Activated CD4-positive, alpha-beta T cell treated with anti-CD3 and anti-CD28 coated beads, Interleukin-2, amount 10 ng/mL, durations not matched to agents 24 days and 14 days (primary cell): ENCODE measurements around the gene RNF144A. TPM values are rescaled to one million over a fixed set of nuclear protein-coding genes. Genes with fewer than 3 reads are reported as not detected.

Experiments
- DNase-seq: peaks from one replicate; pipeline ENCODE4 v3.0.0; 2022
- H3K27ac Mint-ChIP-seq: one replicate; pipeline ENCODE4 v1.8.0; 2022; ENCODE audit warnings: mild to moderate bottlenecking, mixed read lengths
- H3K27me3 Mint-ChIP-seq: one replicate; pipeline ENCODE4 v1.8.0; 2022; ENCODE audit warnings: mixed read lengths
- H3K36me3 Mint-ChIP-seq: one replicate; pipeline ENCODE4 v1.8.0; 2022; ENCODE audit warnings: low read depth, mild to moderate bottlenecking, mixed read lengths
- H3K4me1 Mint-ChIP-seq: one replicate; pipeline ENCODE4 v1.8.0; 2021; ENCODE audit warnings: mixed read lengths
- H3K4me3 Mint-ChIP-seq: one replicate; pipeline ENCODE4 v1.8.0; 2022; ENCODE audit warnings: mild to moderate bottlenecking, moderate library complexity, mixed read lengths
- H3K9me3 Mint-ChIP-seq: one replicate; pipeline ENCODE4 v1.8.0; 2021; ENCODE audit warnings: mixed read lengths
- intact Hi-C: fragments of 100-400 bp; cut with micrococcal nuclease; formaldehyde crosslinking; loops from one replicate; pipeline ENCODE4 v1.15.1; 2023
- total RNA-seq: library from RNA; stranded (reverse); gene quantifications from 2 replicates; pipeline ENCODE4 v1.2.3, GENCODE V29; 2022

Gene RNF144A
- total RNA-seq, 1 donor from 2014 or later, result 23.0 TPM

DNA sequence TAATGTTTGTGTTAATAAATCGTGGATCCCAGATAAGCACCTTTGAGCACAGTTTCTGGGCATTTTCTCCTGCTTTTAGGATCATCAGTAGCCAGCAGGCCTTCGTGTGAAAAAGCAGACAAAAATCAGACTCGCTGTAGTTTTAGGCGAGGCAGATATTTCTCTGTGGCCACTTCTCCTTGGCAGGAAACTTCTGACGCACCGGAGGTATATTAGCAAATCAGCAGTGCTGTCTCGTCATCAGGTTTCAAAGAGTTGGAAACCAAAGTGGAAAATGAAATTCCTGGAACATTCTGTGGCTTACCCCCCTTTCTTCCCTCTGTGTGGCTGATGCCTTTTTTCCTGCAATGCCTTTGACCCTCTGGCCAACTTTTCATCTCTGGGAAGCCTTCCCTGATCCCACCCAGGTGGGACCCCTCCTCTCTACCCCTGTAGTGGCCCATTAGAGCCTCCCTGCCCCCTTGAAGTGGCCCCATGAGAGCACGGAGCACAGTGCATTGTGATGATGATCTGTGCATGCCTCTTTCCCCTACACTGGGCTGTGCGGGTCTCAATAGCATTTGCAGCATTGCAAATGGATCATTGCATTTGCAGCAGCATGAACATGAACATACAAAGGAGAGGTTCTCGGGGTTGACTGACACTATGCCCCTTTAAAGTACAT lies 93.3 kb downstream of the RNF144A start:
- Mint-ChIP-seq H3K36me3 (peaks cover 11% of the 10 kb centered on the region), H3K27ac (no peak overlapping the region), H3K27me3 (no peaks in the 10 kb centered on the region), H3K9me3 (no peaks in the 10 kb centered on the region), H3K4me1 (peaks cover 24% of the 10 kb centered on the region), H3K4me3 (no peak overlapping the region)
- DNase-seq, result no peak
- intact Hi-C loops, result loop anchor here (5.0 to 10.0 kb wide), 2 partner anchors 93 to 186 kb away; partner anchors contain the start of gene RNF144A

DNA sequence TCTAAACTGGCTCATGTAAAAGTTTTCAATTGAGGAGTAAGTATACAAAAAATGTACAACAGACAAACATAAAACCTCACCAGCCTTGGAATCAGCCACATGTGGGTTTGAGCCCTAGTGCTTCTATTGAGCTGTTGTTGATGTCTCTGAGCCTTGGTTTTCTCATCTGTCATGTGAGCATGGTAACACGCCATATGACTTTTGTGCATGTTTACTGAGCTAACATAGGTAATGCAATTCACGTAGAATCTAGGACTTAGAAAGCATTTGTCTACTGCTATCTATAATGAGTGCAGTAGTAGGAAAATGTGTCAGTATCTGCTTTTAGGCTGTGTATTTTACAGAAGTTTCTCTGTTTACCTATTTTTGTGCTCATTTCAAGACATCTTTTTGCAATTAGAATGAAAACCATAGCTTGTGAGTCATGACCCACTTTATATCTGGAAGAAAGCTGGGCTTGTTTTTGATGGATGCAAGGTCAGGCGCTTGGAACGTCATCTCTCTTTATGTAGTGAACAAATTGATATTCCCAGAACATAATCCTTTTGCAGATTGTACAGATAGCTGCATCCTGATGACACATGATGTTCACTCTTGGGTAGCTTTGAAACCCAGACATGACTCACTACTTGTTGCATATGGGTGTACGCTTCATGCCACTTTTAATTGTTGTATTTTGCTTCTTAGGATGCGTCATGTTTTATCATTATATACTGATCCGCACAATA lies 94.3 kb downstream of the RNF144A start:
- no peak for DNase-seq
- H3K9me3 Mint-ChIP-seq, result no peaks in the 10 kb centered on the region
- intact Hi-C loops, result loop anchor here (5.0 to 10.0 kb wide), 2 partner anchors 94 to 187 kb away; partner anchors contain the start of gene RNF144A
- H3K27ac Mint-ChIP-seq, result no peak overlapping the region
- H3K4me1 Mint-ChIP-seq, result peaks cover 24% of the 10 kb centered on the region
- no peaks in the 10 kb centered on the region for H3K27me3 Mint-ChIP-seq
- peaks cover 11% of the 10 kb centered on the region for H3K36me3 Mint-ChIP-seq
- no peak overlapping the region for H3K4me3 Mint-ChIP-seq

- intact Hi-C loops, result loop anchor here (5.0 to 10.0 kb wide), 2 partner anchors 95 to 187 kb away; partner anchors contain the start of gene RNF144A
- no peak for DNase-seq
- Mint-ChIP-seq H3K36me3 (peaks cover 9% of the 10 kb centered on the region), H3K9me3 (no peaks in the 10 kb centered on the region), H3K27me3 (no peaks in the 10 kb centered on the region), H3K4me1 (peaks cover 24% of the 10 kb centered on the region), H3K27ac (no peak overlapping the region), H3K4me3 (no peak overlapping the region)
These were observed 95.0 kb downstream of the RNF144A start for GRCh38 chr2:7012141-7012764.

- no peaks in the 10 kb centered on the region for H3K9me3 Mint-ChIP-seq
- peaks cover 24% of the 10 kb centered on the region for H3K4me1 Mint-ChIP-seq
- no peak for DNase-seq
- intact Hi-C loops, result loop anchor here (5.0 to 10.0 kb wide), 2 partner anchors 96 to 189 kb away; partner anchors contain the start of gene RNF144A
- no peaks in the 10 kb centered on the region for H3K27me3 Mint-ChIP-seq
- H3K36me3 Mint-ChIP-seq, result peaks cover 12% of the 10 kb centered on the region
- peak overlapping the region; percentile 2 for H3K27ac Mint-ChIP-seq
- no peak overlapping the region for H3K4me3 Mint-ChIP-seq
These were observed 96.4 kb downstream of the RNF144A start for GRCh38 chr2:7013471-7014160.

DNA sequence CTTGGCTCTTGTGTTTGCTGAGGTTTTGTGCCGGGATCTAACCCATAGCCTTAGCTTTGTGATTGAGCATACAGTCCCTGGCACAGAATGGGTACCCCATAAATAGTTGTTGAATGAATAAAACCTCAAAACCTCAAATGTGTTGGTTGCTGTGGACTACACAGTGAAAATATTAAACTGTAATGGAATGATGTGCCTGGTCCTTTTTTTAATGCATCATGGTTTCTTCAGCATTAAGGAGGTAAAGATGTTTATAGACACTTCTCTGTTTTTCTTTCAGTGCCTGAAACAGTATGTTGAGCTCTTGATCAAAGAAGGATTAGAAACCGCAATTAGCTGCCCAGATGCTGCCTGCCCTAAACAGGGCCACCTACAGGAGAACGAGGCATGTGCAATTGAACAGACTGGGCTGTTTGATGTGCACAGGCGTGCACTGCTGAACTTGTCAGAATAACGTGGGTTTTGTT lies 97.0 kb downstream of the RNF144A start:
- Mint-ChIP-seq H3K4me1 (peaks cover 24% of the 10 kb centered on the region), H3K27me3 (no peaks in the 10 kb centered on the region), H3K27ac (peak overlapping the region; percentile 2), H3K36me3 (peaks cover 13% of the 10 kb centered on the region), H3K4me3 (no peak overlapping the region), H3K9me3 (no peaks in the 10 kb centered on the region)
- DNase-seq, result peak; percentile 71
- intact Hi-C loops, result loop anchor here (5.0 to 10.0 kb wide), 2 partner anchors 97 to 189 kb away; partner anchors contain the start of gene RNF144A

- no peak overlapping the region for H3K27ac Mint-ChIP-seq
- no peak overlapping the region for H3K4me3 Mint-ChIP-seq
- intact Hi-C loops, result loop anchor here (10.0 kb wide), 1 partner anchor 190 kb away; no protein-coding TSS in a partner anchor
- no peaks in the 10 kb centered on the region for H3K9me3 Mint-ChIP-seq
- H3K4me1 Mint-ChIP-seq, result peaks cover 24% of the 10 kb centered on the region
- no peak for DNase-seq
- H3K36me3 Mint-ChIP-seq, result peaks cover 15% of the 10 kb centered on the region
- no peaks in the 10 kb centered on the region for H3K27me3 Mint-ChIP-seq
These were observed 98.1 kb downstream of the RNF144A start for GRCh38 chr2:7015007-7015950.

DNA sequence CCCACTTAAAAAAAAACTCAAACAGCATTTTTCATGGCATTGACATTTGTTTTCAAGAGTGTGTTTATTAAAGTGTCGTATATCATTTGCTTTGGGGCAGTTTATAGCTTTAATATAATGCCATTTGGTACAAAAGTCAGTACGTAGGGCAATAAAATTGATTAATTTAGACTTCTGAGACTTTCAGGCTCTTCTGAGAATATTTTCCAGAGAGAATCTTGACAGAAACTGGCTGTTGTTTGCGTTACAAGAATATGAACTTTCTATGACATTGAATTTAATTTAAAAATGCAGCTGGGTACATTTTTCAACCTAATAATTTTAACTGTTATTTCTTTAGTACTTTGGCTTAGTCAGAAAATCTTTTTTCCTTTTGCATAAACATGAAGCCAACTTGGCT lies 98.9 kb downstream of the RNF144A start:
- no peak for DNase-seq
- intact Hi-C loops, result loop anchor here (10.0 kb wide), 1 partner anchor 191 kb away; no protein-coding TSS in a partner anchor
- Mint-ChIP-seq H3K4me3 (no peak overlapping the region), H3K9me3 (no peaks in the 10 kb centered on the region), H3K27ac (no peak overlapping the region), H3K36me3 (peaks cover 21% of the 10 kb centered on the region), H3K27me3 (no peaks in the 10 kb centered on the region), H3K4me1 (peaks cover 21% of the 10 kb centered on the region)

DNA sequence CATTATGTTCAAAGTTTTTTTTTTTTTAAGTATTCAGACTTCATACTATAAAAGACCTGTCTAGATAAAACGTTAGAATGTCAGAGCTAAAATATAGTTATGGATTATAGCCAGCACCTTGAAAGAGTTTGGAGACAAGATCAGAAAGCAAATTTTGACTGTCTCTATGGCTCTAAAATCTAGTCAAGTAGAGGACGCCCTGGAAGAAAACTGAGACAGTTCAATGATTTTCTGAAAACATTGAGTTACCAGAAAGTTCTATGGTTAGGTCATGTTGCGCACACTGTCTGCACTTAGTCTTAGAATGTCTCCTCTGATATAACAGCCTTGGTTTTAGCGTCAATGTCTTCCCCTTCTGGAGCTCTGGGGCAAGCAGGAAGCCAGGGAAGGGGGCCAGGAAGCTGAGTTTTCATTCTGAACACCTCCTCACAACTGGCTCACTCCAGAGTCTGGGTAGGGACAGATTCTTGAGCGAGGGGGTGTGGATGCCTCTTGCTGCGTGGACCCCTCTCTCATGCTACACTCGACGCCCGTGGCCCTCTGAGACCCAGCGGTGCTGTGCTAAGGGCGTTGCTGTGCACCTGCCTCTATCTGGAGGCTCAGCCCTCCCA lies 99.5 kb downstream of the RNF144A start:
- Mint-ChIP-seq H3K27ac (no peak overlapping the region), H3K4me3 (no peak overlapping the region), H3K4me1 (peaks cover 21% of the 10 kb centered on the region), H3K36me3 (peaks cover 26% of the 10 kb centered on the region), H3K27me3 (no peaks in the 10 kb centered on the region), H3K9me3 (no peaks in the 10 kb centered on the region)
- DNase-seq, result no peak
- intact Hi-C loops, result loop anchor here (10.0 kb wide), 1 partner anchor 192 kb away; no protein-coding TSS in a partner anchor

DNA sequence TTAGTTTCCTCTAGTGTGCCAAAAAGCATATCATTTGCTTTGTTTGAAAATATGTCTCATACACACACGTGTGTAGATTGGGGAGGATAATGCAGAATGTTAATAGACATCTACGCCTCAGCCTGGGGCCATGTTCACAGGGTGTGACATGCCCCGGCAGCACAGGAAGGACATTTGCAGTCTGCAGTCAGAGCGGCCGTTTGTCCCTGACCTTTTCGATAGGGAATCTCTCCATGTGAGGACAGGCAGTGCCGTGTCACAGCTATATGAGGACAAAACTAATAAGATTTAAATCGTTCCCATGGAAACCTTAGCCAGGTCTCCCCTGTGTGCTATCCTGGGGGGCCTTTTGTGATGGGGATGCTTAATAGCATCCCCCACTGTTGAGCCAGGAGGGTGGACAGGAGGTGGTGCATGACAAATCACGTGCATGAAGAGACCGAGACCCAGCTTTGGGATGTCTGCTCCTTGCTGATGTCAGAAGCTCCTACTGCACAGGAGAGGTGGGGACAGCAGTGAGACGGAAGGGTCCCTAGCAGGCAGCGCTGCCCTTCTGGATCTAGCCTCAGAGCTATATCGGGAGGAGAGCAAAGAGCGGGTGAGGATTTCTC lies 100.6 kb downstream of the RNF144A start:
- Mint-ChIP-seq H3K36me3 (peaks cover 29% of the 10 kb centered on the region), H3K27ac (peak overlapping the region; percentile 15), H3K9me3 (no peaks in the 10 kb centered on the region), H3K27me3 (no peaks in the 10 kb centered on the region), H3K4me1 (peaks cover 14% of the 10 kb centered on the region), H3K4me3 (no peak overlapping the region)
- intact Hi-C loops, result loop anchor here (10.0 kb wide), 1 partner anchor 193 kb away; no protein-coding TSS in a partner anchor
- no peak for DNase-seq

DNA sequence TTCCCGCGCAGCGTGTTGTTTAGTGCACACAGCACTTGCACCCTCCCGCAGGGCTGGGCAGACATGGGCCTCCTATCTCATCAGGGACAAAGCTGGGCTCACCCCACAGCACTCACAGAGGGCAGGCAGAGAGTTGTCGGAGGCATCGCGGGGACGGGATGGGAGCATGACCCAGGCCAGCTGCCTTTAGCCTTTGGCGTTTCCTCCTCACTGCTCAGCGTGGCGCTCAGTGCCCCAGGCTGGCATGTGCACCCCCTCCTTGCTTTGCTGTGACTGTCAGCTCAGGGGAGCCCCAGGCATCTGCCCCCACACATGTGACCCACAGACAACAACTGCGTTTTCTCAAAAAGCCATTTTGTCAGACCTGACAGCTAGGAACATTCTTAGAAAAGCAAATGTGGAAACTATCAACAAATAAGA lies 101.1 kb downstream of the RNF144A start:
- intact Hi-C loops, result loop anchor here (10.0 kb wide), 1 partner anchor 193 kb away; no protein-coding TSS in a partner anchor
- Mint-ChIP-seq H3K4me1 (peaks cover 14% of the 10 kb centered on the region), H3K9me3 (no peaks in the 10 kb centered on the region), H3K4me3 (no peak overlapping the region), H3K36me3 (peaks cover 33% of the 10 kb centered on the region), H3K27ac (no peak overlapping the region), H3K27me3 (no peaks in the 10 kb centered on the region)
- DNase-seq, result no peak

GRCh38 chr2:7018767-7019166 lies 101.6 kb downstream of the RNF144A start:
- intact Hi-C loops, result loop anchor here (10.0 kb wide), 1 partner anchor 194 kb away; no protein-coding TSS in a partner anchor
- DNase-seq, result no peak
- Mint-ChIP-seq H3K27me3 (no peaks in the 10 kb centered on the region), H3K27ac (no peak overlapping the region), H3K4me3 (no peak overlapping the region), H3K36me3 (peaks cover 34% of the 10 kb centered on the region), H3K4me1 (peaks cover 12% of the 10 kb centered on the region), H3K9me3 (no peaks in the 10 kb centered on the region)

DNA sequence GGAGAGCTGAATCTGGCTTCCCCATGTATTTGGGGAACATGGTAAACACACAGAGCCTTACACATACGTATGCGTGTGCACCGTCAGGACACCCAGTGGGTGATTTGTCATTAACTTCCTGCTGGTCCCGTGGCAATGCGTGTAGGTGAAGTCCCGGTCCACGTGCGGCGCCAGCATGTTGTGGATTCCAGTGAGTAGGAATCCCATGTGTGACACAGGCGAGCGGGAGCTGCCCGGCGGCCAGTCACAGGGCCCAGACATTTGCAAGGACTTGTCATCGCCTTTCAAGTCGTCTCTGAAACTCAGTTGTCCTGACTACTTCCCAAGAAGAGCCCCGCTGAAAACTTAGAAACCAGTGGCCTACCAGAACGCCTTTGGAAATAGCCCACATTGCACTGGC lies 102.0 kb downstream of the RNF144A start:
- Mint-ChIP-seq H3K4me1 (peaks cover 8% of the 10 kb centered on the region), H3K36me3 (peaks cover 34% of the 10 kb centered on the region), H3K4me3 (no peak overlapping the region), H3K9me3 (no peaks in the 10 kb centered on the region), H3K27ac (no peak overlapping the region), H3K27me3 (no peaks in the 10 kb centered on the region)
- DNase-seq, result no peak
- intact Hi-C loops, result loop anchor here (10.0 kb wide), 1 partner anchor 194 kb away; no protein-coding TSS in a partner anchor
